Mucosa of descending colon (tissue), 3 donors: Measurements from ENCODE around the gene OSBP. TPM values are rescaled to one million over a fixed set of nuclear protein-coding genes. Genes with fewer than 3 reads are reported as not detected.
"Not testable (repeated sequence)": the region's sequence is repeated elsewhere in the genome, so short reads cannot be mapped to it uniquely, and the experiment has no call there.

ENCODE experiments used
- ATAC-seq: fragments of 200-7000 bp; cut with Tn5 transposase; one replicate; pipeline ENCODE4 v1.9.1; 2020; ENCODE audit warnings: mild to moderate bottlenecking, moderate library complexity
- DNase-seq, 3 donors: peaks; one replicate each; pipeline ENCODE4 v3.0.0-alpha.2; 2020
- H3K36me3 ChIP-seq: fragments of 200-600 bp; one replicate; pipeline ENCODE4 v1.8.0; 2021; ENCODE audit warnings: low read depth, mild to moderate bottlenecking
- H3K4me1 ChIP-seq: fragments of 200-600 bp; one replicate; pipeline ENCODE4 v1.8.0; 2021; ENCODE audit warnings: low read depth, mild to moderate bottlenecking
- H3K4me3 ChIP-seq: fragments of 200-600 bp; one replicate; pipeline ENCODE4 v1.8.0; 2021; ENCODE audit warnings: mild to moderate bottlenecking
- H3K9me3 ChIP-seq: fragments of 200-600 bp; one replicate; pipeline ENCODE4 v1.8.0; 2021; ENCODE audit warnings: mild to moderate bottlenecking
- intact Hi-C, 2 donors: fragments of 100-400 bp; cut with DNase I in 1 of 2; cut with micrococcal nuclease in 1 of 2; formaldehyde crosslinking; loops; one replicate each; pipeline versions ENCODE4 v1.11.0 to v1.11.1; 2022; cut with DNase I, micrococcal nuclease
- total RNA-seq, 3 donors: library from RNA; stranded (reverse); fragmentation: NEBNext Ultra II Directional in 2 of 3; extraction: Animal tissue kit (Norgen Biotek cat#: 25700) in 2 of 3; gene quantifications; one replicate each; pipeline versions ENCODE4 v1.2.1 to v1.2.4, GENCODE V29; 2021 to 2023
- TF ChIP-seq, protein P1 (sequence below): fragments of 200-600 bp; IDR thresholded peaks from one replicate; pipeline ENCODE4 v1.8.0; 2022; ENCODE audit warnings: antibody characterized with exemption, mild to moderate bottlenecking
- donor health status: DM: no; HTN: no; CAD: no; lungs with moderate emphysema.
- donor health status: DM: no; HTN: no; CAD: no.
- donor health status: DM: no; HTN: yes; CAD: no.

The OSBP gene
- total RNA-seq, 3 donors from 2014 or later, result 55.0 to 57.8 (median 55.9) TPM

DNA sequence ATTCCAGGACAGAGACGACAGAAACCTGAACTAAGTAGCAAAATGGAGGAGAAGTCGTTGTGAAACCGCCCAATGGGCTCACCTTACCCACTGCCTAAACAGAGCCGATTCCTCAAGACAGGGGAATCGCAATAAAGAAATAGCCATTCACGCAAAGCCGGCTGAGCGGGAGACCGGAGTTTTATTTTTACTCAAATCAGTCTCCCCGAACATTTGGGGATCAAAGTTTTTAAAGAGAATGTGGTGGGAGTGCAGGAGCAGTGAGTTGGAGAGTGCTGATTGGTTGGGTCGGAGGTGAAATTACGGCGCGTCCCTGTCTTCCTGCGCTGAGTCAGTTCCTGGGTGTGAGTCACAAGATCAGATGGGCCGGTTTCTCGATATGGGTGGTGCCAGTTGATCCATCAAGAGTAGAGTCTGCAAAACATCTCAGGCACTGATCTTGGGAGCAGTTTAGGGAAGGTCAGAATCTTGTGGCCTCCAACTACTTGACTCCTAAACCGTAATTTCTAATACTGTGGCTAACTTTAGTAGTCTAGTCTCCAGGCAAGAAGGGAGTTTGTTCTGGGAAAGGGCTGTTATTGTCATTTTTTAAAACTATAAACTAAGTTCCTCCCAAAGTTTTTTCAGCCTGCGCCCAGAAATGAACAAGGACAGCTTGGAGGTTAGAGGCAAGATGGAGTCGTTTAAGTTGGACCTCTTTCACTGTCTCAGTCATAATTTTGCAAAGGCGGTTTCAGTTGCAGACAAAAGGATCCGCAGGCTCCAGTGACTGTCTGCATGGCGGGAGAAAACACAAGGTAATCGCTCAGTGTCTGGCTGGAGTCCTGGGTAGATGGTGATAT is 70.2 kb downstream of the OSBP start:
- TF ChIP-seq, protein P1, sequence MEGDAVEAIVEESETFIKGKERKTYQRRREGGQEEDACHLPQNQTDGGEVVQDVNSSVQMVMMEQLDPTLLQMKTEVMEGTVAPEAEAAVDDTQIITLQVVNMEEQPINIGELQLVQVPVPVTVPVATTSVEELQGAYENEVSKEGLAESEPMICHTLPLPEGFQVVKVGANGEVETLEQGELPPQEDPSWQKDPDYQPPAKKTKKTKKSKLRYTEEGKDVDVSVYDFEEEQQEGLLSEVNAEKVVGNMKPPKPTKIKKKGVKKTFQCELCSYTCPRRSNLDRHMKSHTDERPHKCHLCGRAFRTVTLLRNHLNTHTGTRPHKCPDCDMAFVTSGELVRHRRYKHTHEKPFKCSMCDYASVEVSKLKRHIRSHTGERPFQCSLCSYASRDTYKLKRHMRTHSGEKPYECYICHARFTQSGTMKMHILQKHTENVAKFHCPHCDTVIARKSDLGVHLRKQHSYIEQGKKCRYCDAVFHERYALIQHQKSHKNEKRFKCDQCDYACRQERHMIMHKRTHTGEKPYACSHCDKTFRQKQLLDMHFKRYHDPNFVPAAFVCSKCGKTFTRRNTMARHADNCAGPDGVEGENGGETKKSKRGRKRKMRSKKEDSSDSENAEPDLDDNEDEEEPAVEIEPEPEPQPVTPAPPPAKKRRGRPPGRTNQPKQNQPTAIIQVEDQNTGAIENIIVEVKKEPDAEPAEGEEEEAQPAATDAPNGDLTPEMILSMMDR, result no peak
- DNase-seq (no peak), ATAC-seq (no peak)
- H3K4me1 ChIP-seq, result no peaks in the 10 kb centered on the region
- intact Hi-C loops, result loop anchor here in 1 of 2 donors (10.0 kb wide), 1 partner anchor 129 kb away; no protein-coding TSS in a partner anchor
- H3K36me3 ChIP-seq, result no peaks in the 10 kb centered on the region
- H3K4me3 ChIP-seq, result no peak overlapping the region
- no peaks in the 10 kb centered on the region for H3K9me3 ChIP-seq

DNA sequence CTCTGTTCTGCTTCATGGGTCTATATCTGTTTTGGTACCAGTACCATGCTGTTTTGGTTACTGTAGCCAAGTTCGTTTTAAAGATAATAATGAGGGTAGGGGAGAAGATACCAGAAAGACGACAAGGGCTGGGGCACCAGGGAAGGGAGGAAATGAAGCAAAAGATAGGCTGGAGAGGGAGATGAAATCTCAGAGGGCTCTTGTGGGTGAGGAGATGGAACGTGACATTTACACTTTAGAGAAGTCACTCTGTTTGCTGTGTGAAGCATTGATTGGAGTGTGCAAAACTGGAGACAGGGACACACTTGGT is 70.8 kb downstream of the OSBP start:
- DNase-seq, result no peak
- Histone ChIP-seq H3K4me1 (no peaks in the 10 kb centered on the region), H3K9me3 (no peaks in the 10 kb centered on the region), H3K36me3 (no peaks in the 10 kb centered on the region), H3K4me3 (no peak overlapping the region)
- TF ChIP-seq, protein P1, result no peak
- ATAC-seq, result no peak
- intact Hi-C loops, result loop anchor here in 1 of 2 donors (10.0 kb wide), 1 partner anchor 130 kb away; no protein-coding TSS in a partner anchor

DNA sequence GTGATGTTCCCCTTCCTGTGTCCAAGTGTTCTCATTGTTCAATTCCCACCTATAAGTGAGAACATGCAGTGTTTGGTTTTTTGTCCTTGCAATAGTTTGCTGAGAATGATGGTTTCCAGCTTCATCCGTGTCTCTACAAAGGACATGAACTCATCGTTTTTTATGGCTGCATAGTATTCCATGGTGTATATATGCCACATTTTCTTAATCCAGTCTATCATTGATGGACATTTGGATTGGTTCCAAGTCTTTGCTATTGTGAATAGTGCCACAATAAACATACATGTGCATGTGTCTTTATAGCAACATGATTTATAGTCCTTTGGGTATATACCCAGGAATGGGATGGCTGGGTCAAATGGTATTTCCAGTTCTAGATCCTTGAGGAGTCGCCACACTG is 71.9 kb downstream of the OSBP start:
- H3K36me3 ChIP-seq, DNase-seq, ATAC-seq, H3K4me3 ChIP-seq, H3K9me3 ChIP-seq, H3K4me1 ChIP-seq: not testable (repeated sequence)
- intact Hi-C loops, result loop anchor here in 1 of 2 donors (10.0 kb wide), 1 partner anchor 131 kb away; no protein-coding TSS in a partner anchor

DNA sequence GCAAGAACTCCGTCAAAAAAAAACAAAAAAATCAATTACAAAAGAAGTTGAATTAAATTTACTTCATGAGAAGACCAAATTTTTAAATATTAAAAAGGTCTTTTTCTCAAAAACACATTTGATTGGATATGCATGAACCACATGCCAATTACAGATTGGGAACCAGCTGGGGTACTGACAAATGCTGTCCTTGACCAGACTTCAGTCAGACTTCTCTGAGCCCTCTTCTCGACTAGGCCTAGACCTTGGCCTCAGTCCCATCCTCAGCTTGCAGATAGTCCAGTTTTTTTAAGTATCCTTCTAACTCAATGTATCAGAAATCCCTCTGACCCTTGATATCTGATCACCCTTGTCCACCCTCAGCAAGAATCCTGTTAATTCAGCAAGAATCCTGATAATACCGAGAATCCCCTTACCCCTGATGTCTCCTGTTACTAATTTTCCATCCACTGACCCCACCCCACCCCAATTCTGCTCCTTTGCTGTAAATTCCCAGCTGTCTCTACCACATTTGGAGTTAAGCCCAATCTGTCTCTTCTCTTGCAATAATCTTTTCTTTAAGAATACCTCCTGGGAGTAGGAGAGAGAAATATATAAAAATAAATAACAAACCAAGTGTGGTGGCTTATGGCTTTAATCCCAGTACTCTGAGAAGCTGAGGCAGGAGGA is 73.3 kb downstream of the OSBP start:
- no peaks in the 10 kb centered on the region for H3K4me1 ChIP-seq
- intact Hi-C loops, result loop anchor here in 1 of 2 donors (10.0 kb wide), 1 partner anchor 133 kb away; no protein-coding TSS in a partner anchor
- DNase-seq (no peak), ATAC-seq (no peak)
- no peaks in the 10 kb centered on the region for H3K9me3 ChIP-seq
- H3K36me3 ChIP-seq, result no peaks in the 10 kb centered on the region
- no peak overlapping the region for H3K4me3 ChIP-seq
- TF ChIP-seq, protein P1, result no peak

DNA sequence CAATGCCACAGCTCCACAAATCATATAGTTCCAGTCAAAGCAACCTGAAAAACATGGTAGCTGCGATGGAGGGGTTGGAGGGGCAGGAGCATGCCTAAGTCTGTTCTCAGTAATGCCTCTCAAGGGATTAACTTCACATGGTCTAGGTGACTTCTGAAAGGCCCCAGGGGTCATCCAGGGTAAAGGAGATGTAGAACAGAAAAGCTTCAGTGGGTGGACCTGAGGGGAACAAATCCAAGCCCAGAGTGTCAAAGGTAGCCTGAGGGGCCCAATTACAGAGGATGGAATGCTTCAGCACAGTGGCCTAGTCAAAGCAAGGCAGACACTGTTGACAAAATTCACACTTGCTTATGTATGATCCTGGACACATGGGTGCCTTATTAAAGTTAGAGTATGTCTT is 80.9 kb downstream of the OSBP start:
- TF ChIP-seq, protein P1, result no peak
- Histone ChIP-seq H3K36me3 (no peaks in the 10 kb centered on the region), H3K4me1 (no peaks in the 10 kb centered on the region), H3K9me3 (no peaks in the 10 kb centered on the region), H3K4me3 (no peak overlapping the region)
- ATAC-seq (no peak), DNase-seq (no peak)
- intact Hi-C loops, result no loop called here

DNA sequence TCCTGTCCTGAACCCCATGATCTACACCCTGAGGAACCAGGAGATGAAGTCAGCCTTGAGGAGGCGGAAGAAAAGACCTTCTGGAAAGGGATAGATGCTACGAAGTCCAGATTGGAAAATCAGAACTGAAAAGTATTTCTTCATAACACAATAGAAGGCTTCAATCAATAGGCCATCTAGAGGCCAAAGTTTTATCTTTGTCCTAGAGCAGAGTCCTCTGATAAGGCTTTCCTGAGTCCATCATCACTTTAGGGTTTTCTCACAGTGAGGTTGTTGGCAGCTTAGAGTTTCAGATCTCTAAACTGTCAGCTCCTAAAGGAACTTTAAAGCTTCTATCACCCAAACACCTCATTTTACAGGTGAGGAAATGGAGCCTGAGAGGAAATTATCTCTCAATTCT is 83.0 kb downstream of the OSBP start:
- intact Hi-C loops, result no loop called here
- Histone ChIP-seq H3K4me1 (no peaks in the 10 kb centered on the region), H3K4me3 (no peak overlapping the region), H3K36me3 (no peaks in the 10 kb centered on the region), H3K9me3 (no peaks in the 10 kb centered on the region)
- DNase-seq (no peak), ATAC-seq (no peak)
- TF ChIP-seq, protein P1, result no peak
